ENCODE results near the gene RCSD1.

- TF ChIP-seq, protein P1, sequence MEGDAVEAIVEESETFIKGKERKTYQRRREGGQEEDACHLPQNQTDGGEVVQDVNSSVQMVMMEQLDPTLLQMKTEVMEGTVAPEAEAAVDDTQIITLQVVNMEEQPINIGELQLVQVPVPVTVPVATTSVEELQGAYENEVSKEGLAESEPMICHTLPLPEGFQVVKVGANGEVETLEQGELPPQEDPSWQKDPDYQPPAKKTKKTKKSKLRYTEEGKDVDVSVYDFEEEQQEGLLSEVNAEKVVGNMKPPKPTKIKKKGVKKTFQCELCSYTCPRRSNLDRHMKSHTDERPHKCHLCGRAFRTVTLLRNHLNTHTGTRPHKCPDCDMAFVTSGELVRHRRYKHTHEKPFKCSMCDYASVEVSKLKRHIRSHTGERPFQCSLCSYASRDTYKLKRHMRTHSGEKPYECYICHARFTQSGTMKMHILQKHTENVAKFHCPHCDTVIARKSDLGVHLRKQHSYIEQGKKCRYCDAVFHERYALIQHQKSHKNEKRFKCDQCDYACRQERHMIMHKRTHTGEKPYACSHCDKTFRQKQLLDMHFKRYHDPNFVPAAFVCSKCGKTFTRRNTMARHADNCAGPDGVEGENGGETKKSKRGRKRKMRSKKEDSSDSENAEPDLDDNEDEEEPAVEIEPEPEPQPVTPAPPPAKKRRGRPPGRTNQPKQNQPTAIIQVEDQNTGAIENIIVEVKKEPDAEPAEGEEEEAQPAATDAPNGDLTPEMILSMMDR (IDR thresholded peaks at IDR 0.05): peak in 1 of 3 donors; percentile 90
- TF ChIP-seq POLR2A (IDR thresholded peaks at IDR 0.05): no peak
Observed at GRCh38 chr1:167715157-167715999, 85.3 kb downstream of the RCSD1 start.

Measured in lower leg skin (tissue), 3 donors.